AG10803 (cell line): ENCODE measurements around the gene NXPH2.

Experiments
- DNase-seq: peaks from one replicate; pipeline ENCODE4 v3.0.0; 2010; ENCODE audit warnings: low read depth
- H3K4me3 ChIP-seq: 2 replicates; pipeline ENCODE4 v1.5.1; 2011; ENCODE audit warnings: mild to moderate bottlenecking, low read length, control low read depth
- TF ChIP-seq, protein P1 (sequence below): conservative IDR thresholded peaks from 2 replicates; pipeline ENCODE4 v1.5.1; 2011; ENCODE audit warnings: mild to moderate bottlenecking, low read length, control low read depth, inconsistent platforms

The NXPH2 gene

GRCh38 chr2:138632066-138632620, 148.0 kb downstream of the NXPH2 start:
- peak; percentile 48 for DNase-seq
- TF ChIP-seq, protein P1, sequence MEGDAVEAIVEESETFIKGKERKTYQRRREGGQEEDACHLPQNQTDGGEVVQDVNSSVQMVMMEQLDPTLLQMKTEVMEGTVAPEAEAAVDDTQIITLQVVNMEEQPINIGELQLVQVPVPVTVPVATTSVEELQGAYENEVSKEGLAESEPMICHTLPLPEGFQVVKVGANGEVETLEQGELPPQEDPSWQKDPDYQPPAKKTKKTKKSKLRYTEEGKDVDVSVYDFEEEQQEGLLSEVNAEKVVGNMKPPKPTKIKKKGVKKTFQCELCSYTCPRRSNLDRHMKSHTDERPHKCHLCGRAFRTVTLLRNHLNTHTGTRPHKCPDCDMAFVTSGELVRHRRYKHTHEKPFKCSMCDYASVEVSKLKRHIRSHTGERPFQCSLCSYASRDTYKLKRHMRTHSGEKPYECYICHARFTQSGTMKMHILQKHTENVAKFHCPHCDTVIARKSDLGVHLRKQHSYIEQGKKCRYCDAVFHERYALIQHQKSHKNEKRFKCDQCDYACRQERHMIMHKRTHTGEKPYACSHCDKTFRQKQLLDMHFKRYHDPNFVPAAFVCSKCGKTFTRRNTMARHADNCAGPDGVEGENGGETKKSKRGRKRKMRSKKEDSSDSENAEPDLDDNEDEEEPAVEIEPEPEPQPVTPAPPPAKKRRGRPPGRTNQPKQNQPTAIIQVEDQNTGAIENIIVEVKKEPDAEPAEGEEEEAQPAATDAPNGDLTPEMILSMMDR: no peak
- no peak overlapping the region for H3K4me3 ChIP-seq

- TF ChIP-seq, protein P1: no peak
- H3K4me3 ChIP-seq: no peak overlapping the region
- DNase-seq: no peak
These were observed 150.0 kb downstream of the NXPH2 start for GRCh38 chr2:138630164-138630563.

DNA sequence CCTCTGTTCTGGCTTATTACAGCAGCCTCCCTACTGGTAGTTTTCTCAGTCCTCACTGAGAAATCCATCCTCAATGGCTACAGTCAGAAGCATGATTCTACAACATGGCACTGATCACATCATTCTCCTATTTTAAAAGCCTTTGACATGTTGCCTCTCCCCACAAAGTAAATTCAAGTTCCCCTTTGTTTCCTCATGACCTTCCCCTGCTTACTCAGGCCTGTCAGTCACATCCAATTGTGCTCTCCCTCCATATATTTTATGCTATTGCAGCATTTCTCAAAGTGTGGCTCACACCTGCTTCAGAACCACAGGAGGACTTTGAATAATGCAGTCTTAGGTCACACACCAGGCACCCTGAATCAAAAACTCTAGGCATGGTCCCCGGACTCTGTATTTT, 154.0 kb downstream of the NXPH2 start:
- TF ChIP-seq, protein P1: no peak
- no peak overlapping the region for H3K4me3 ChIP-seq
- DNase-seq: no peak

GRCh38 chr2:138622613-138623012, 157.6 kb downstream of the NXPH2 start:
- DNase-seq: no peak
- H3K4me3 ChIP-seq: no peak overlapping the region
- TF ChIP-seq, protein P1: no peak

DNA sequence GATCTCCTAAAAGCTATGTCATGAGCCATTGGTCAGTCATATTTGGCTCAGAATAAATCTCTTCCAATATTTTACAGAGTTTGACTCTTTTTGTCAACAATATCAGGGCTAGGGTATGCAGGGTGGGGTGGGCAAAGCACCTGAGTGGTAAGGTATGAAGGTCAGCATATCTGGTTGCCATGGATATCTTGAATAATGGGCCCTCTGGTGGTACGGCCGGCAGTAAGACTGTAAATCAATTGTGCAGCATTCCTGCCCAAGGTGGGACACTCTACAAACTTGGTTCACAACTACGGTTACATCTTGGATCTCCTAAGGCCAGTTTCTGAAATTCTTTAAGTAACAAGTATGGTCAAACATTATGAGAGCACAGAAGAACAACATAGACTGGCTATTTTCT, 159.1 kb downstream of the NXPH2 start:
- TF ChIP-seq, protein P1: no peak
- H3K4me3 ChIP-seq: no peak overlapping the region

GRCh38 chr2:138620431-138620830, 159.8 kb downstream of the NXPH2 start:
- no peak for DNase-seq
- no peak overlapping the region for H3K4me3 ChIP-seq

More for the DNA sequence above, 159.1 kb downstream of the NXPH2 start:
- no peak for DNase-seq

More at GRCh38 chr2:138620431-138620830, 159.8 kb downstream of the NXPH2 start:
- TF ChIP-seq, protein P1: no peak
